B cell (primary cell): ENCODE data around the gene TM4SF5.

Experiments used
- CTCF ChIP-seq: fragments of 200-600 bp; IDR thresholded peaks from one replicate; pipeline ENCODE4 v1.8.0; 2022; ENCODE audit warnings: antibody characterized with exemption, mild to moderate bottlenecking
- EZH2 ChIP-seq: IDR thresholded peaks from 2 replicates; pipeline ENCODE4 v1.6.1; 2012; ENCODE audit warnings: borderline replicate concordance, low read depth, mild to moderate bottlenecking, moderate library complexity, low read length; ENCODE audit not compliant: insufficient read depth, poor library complexity, severe bottlenecking

- no peak for TF ChIP-seq CTCF
- TF ChIP-seq EZH2: no peak
Measured at GRCh38 chr17:4808378-4808767, 36.7 kb downstream of the TM4SF5 start.
